HG03342 (cell line): ENCODE results near the gene APEH.
A peak's percentile ranks its signal among the peaks of the same experiment; 100 is the strongest.
"Not testable (repeated sequence)": the region's sequence is repeated elsewhere in the genome, so short reads cannot be mapped to it uniquely, and the experiment has no call there.

Experiments
- ATAC-seq: cut with Tn5 transposase; IDR thresholded peaks from one replicate; pipeline ENCODE4 v1.9.1; 2021; ENCODE audit warnings: mild to moderate bottlenecking, moderate library complexity; ENCODE audit not compliant: unreplicated experiment

APEH gene

GRCh38 chr3:49689046-49689907 is 15.1 kb downstream of the APEH start, which contains the start of the genes MST1 and RNF123:
Gene MST1, minus strand, starts transcription at chr3:49689474. Its CDS starts 783 bp downstream, at chr3:49688691.
Gene RNF123, plus strand, starts transcription at chr3:49689557. Its CDS starts 1,609 bp downstream, at chr3:49691166.
- ATAC-seq = peak; percentile 64

- not testable (repeated sequence) for ATAC-seq
These were observed 15.9 kb downstream of the APEH start for GRCh38 chr3:49689908-49690624.

- ATAC-seq = not testable (repeated sequence)
These were observed 16.7 kb downstream of the APEH start for GRCh38 chr3:49690856-49691255.

DNA sequence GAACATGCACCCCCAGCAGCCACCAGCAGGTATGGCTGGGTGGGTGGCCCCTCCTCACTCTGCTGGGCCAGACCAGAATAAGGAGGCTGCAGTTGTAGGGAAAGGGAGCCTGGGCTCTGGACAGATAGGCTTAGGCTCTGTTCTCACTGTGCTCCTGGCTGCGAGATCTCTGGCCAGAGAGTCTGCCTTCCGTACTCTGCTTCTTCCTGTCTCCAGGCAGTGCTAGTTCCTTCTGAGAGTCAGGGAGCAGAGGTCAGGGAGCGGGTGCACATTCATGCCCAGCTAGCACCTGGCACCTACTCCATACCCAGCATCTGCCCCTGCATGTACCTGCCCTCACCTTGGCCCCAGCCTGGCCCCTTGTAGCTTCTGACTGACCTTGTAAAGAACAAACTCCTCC is 17.3 kb downstream of the APEH start:
- ATAC-seq = not testable (repeated sequence)

DNA sequence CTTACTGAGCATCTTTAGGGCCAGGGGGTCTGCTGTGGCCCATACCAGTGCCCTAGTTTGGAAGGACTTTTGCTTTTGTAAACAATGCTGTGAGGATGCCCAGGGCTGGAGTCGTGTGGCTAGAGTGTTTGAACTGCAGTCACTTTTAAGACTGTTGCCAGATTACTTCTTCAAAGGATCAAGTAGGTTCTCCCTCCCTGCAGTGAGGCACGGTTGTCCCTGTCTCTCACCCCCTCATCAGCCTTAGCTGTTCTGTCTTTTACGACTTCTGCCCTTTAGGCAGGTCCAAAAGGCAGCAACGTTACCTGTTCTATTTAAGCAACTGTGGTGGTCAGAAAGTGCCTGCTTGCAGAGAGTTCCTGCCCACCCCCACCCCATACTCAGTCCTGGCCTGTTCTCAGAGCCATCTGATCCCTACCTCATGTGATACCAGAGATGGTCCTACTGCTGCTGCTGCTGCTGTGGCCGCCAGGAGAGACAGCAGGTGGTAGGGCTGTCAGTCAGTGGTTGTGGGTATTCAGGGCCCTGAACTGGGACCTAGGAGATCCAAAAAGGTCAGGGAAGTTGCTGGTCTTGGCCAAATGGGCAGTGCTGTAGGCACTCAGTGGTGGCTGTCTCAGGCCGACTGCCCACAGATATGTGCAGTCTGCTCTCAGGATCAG is 20.4 kb downstream of the APEH start:
- ATAC-seq = not testable (repeated sequence)

GRCh38 chr3:49695350-49696015 is 21.3 kb downstream of the APEH start:
- ATAC-seq = not testable (repeated sequence)

- no peak for ATAC-seq
These were observed 25.3 kb downstream of the APEH start for GRCh38 chr3:49699281-49699979.

- ATAC-seq = no peak
These were observed 25.9 kb downstream of the APEH start for GRCh38 chr3:49700014-49700413.

GRCh38 chr3:49700453-49701128 is 26.4 kb downstream of the APEH start:
- ATAC-seq = no peak

- ATAC-seq = no peak
These were observed 27.4 kb downstream of the APEH start for GRCh38 chr3:49701388-49702077.

DNA sequence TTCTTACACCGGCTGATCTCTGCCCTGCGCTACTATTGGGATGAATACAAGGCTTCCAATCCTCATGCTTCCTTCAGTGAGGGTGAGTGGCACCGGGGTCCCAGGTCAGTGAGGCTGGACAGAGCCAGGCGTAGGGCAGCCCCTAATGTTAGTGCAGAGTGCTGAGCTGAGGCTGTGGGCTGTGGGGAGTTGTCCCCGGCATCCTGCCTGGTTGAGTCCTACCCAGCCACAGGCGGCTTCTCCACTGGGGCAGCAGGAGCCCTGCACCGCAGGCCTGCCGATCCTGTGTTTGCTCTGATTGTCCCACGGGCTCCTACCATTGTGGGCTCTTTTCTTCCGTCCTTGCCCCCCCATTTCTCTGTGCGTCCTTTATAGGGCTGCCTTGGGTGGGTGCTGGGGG is 28.5 kb downstream of the APEH start:
- ATAC-seq = no peak

- peak; percentile 82 for ATAC-seq
These were observed 29.3 kb downstream of the APEH start for GRCh38 chr3:49703443-49703927.

DNA sequence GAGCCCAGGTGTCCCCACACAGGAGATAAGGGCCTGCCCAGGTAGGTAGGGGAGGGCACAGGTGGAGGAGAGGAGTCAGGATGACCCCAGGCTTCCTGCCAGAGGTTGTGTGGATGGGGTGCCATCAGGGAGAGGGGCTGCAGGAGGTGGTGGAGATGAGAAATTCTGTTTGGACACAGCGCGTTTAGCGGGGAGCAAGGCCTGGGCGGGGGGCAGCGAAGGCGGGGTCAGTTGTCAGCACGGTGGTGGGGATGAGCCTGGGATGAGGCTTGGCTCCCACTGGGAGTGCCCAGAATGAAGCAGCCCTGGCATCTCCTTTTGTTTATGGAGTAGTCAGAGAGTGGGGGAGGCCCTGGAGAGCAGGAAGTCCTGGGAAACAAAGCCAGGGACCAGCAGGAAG is 29.8 kb downstream of the APEH start:
- no peak for ATAC-seq

GRCh38 chr3:49704629-49705028 is 30.5 kb downstream of the APEH start:
- no peak for ATAC-seq

GRCh38 chr3:49705390-49705960 is 31.3 kb downstream of the APEH start:
- no peak for ATAC-seq

DNA sequence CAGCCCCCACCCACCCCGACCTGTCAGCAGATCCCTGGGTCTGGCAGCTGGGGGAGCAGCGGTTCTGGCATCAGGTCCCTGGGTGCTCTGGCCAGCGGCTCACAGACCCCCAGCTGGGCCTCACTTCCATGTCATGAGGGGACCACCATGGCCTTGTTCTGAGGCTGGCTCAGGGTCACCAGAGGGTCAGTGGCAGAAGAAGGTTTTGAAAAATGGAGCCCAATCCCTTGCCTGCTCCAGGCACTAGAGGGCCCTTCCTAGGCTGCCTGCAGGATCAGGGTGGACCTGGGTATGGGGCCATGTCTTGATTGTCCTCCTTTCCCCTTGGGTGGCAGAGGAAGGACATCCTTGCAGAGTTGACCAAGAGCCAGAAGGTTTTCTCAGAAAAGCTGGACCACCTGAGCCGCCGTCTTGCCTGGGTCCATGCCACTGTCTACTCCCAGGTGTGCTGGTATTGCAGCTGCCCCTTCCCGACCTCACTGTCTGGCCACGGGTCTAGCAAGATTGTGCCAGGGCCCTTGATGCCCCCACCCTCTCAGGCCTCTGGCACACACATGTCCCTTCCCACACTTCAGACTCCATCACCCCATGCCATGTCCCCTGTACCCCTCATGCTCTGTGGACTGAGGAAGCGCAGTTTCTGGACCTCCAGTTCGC is 32.4 kb downstream of the APEH start:
- no peak for ATAC-seq

DNA sequence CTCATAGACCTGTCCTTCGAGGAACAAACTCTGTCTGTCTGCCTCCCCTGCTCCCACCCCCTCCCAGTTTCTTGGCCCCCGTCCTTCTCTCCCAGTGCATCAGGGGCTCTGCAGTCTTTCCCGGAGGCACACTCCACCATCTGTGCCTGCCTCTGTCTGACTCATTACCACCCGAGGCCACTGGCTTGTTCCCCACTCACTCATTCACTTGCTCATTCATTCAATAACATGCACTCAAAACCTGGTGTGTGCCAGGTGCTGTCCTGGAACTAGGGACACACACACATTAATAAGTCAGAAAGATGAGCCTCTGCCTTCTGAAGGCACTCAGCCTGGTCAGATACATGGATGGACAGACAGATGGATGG is 32.9 kb downstream of the APEH start:
- no peak for ATAC-seq

GRCh38 chr3:49709852-49710251 is 35.7 kb downstream of the APEH start:
- ATAC-seq = no peak
